ENCODE measurements around the gene ROR1.

ROR1 gene

GRCh38 chr1:63827411-63828321 is 53.8 kb downstream of the ROR1 start:
- no peak for DNase-seq

GRCh38 chr1:63828322-63829044 is 54.7 kb downstream of the ROR1 start:
- DNase-seq: no peak

GRCh38 chr1:63829349-63830327 is 55.8 kb downstream of the ROR1 start:
- no peak for DNase-seq

- no peak for DNase-seq
Observed at GRCh38 chr1:63831409-63831808, 57.6 kb downstream of the ROR1 start.

- no peak for DNase-seq
Observed at GRCh38 chr1:63833363-63834119, 59.7 kb downstream of the ROR1 start.

GRCh38 chr1:63835128-63835527 is 61.3 kb downstream of the ROR1 start:
- no peak for DNase-seq

GRCh38 chr1:63836374-63836773 is 62.6 kb downstream of the ROR1 start:
- no peak for DNase-seq

GRCh38 chr1:63836830-63837229 is 63.0 kb downstream of the ROR1 start:
- no peak for DNase-seq

- no peak for DNase-seq
Observed at GRCh38 chr1:63843010-63843409, 69.2 kb downstream of the ROR1 start.

GRCh38 chr1:63843884-63844283 is 70.1 kb downstream of the ROR1 start:
- no peak for DNase-seq

GRCh38 chr1:63845346-63845745 is 71.5 kb downstream of the ROR1 start:
- no peak for DNase-seq

- DNase-seq: no peak
Observed at GRCh38 chr1:63847308-63847910, 73.6 kb downstream of the ROR1 start.

- DNase-seq: no peak
Observed at GRCh38 chr1:63848733-63849132, 74.9 kb downstream of the ROR1 start.

GRCh38 chr1:63849149-63849548 is 75.3 kb downstream of the ROR1 start:
- no peak for DNase-seq

GRCh38 chr1:63854091-63854490 is 80.3 kb downstream of the ROR1 start:
- DNase-seq: no peak

- no peak for DNase-seq
Observed at GRCh38 chr1:63855942-63856341, 82.1 kb downstream of the ROR1 start.

- no peak for DNase-seq
Observed at GRCh38 chr1:63856924-63857323, 83.1 kb downstream of the ROR1 start.

- no peak for DNase-seq
Observed at GRCh38 chr1:63857478-63857877, 83.7 kb downstream of the ROR1 start.

GRCh38 chr1:63858153-63858552 is 84.3 kb downstream of the ROR1 start:
- no peak for DNase-seq

GRCh38 chr1:63859480-63860275 is 85.9 kb downstream of the ROR1 start:
- DNase-seq: no peak

Data from activated T-cell treated with anti-CD3 and anti-CD28 coated beads for 4 hours (primary cell).